SU-DHL-6 (cell line): ENCODE results near the gene CIB4.

Experiments
- EZH2phosphoT487 ChIP-seq: fragments of 200-600 bp; sonication (generic), shearing (Covaris generic); conservative IDR thresholded peaks from 2 replicates; pipeline ENCODE4 v1.6.1; 2018; ENCODE audit warnings: mild to moderate bottlenecking, antibody characterized with exemption, low read length, moderate library complexity, mixed read lengths
- TF ChIP-seq, protein P1 (sequence below): fragments of 200-600 bp; sonication (generic); IDR thresholded peaks from one replicate; pipeline ENCODE4 v1.5.1; 2017; ENCODE audit warnings: antibody characterized with exemption, mild to moderate bottlenecking, low read length, moderate library complexity; ENCODE audit not compliant: insufficient read depth, poor library complexity, severe bottlenecking

DNA sequence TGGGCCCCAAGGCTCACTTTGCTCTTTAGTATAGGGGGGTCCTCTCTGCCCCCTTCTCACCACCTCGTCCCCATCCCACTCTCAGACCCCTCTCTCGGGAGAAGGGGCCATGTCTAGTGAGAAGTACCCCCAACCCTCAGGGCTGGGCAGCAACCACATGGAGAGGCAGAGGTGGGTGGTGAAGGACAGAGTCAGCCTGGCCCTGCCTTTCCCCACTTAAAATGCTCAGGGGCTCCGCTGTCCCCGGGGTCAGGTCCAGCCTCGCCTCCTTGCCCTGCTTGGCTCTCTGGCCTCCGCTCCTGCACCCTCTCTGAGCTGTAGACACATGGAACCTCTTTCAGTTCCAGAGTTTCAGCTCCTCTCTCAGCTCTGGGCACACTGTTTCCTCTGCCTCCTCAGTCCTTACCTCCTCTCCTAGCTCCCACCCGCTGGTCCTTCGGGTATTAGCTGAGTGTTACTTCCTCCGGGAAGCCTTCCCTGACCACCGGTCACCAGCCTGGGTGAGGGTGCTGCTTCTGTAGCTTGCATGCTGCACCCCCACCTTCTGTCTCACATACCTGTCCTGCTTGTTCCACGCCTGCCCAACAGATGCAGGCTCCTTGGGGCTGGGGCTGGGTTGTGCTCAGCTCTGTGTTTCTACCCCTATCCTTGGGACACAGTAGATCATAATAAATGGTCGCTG lies 83.8 kb downstream of the CIB4 start:
- TF ChIP-seq, protein P1, sequence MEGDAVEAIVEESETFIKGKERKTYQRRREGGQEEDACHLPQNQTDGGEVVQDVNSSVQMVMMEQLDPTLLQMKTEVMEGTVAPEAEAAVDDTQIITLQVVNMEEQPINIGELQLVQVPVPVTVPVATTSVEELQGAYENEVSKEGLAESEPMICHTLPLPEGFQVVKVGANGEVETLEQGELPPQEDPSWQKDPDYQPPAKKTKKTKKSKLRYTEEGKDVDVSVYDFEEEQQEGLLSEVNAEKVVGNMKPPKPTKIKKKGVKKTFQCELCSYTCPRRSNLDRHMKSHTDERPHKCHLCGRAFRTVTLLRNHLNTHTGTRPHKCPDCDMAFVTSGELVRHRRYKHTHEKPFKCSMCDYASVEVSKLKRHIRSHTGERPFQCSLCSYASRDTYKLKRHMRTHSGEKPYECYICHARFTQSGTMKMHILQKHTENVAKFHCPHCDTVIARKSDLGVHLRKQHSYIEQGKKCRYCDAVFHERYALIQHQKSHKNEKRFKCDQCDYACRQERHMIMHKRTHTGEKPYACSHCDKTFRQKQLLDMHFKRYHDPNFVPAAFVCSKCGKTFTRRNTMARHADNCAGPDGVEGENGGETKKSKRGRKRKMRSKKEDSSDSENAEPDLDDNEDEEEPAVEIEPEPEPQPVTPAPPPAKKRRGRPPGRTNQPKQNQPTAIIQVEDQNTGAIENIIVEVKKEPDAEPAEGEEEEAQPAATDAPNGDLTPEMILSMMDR = no peak
- no peak for TF ChIP-seq EZH2phosphoT487
